HG03342 (cell line): Measurements from ENCODE around the gene PYHIN1.

Experiments
- ATAC-seq: cut with Tn5 transposase; IDR thresholded peaks from one replicate; pipeline ENCODE4 v1.9.1; 2021; ENCODE audit warnings: mild to moderate bottlenecking, moderate library complexity; ENCODE audit not compliant: unreplicated experiment

Gene PYHIN1

GRCh38 chr1:159011751-159012150, 80.4 kb downstream of the PYHIN1 start:
- no peak for ATAC-seq

GRCh38 chr1:159012495-159012894, 81.1 kb downstream of the PYHIN1 start:
- no peak for ATAC-seq

GRCh38 chr1:159014003-159014571, 82.7 kb downstream of the PYHIN1 start:
- no peak for ATAC-seq

- ATAC-seq, result no peak
Measured at GRCh38 chr1:159014851-159015250, 83.5 kb downstream of the PYHIN1 start.

GRCh38 chr1:159015440-159015909, 84.1 kb downstream of the PYHIN1 start:
- peak; percentile 94 for ATAC-seq

GRCh38 chr1:159023723-159024122, 92.4 kb downstream of the PYHIN1 start:
- ATAC-seq, result no peak

- ATAC-seq, result no peak
Measured at GRCh38 chr1:159025043-159025442, 93.7 kb downstream of the PYHIN1 start.
